Measurements from ENCODE around the gene RHOG.
"Not testable (repeated sequence)": the region's sequence is repeated elsewhere in the genome, so short reads cannot be mapped to it uniquely, and the experiment has no call there.

Gene RHOG

DNA sequence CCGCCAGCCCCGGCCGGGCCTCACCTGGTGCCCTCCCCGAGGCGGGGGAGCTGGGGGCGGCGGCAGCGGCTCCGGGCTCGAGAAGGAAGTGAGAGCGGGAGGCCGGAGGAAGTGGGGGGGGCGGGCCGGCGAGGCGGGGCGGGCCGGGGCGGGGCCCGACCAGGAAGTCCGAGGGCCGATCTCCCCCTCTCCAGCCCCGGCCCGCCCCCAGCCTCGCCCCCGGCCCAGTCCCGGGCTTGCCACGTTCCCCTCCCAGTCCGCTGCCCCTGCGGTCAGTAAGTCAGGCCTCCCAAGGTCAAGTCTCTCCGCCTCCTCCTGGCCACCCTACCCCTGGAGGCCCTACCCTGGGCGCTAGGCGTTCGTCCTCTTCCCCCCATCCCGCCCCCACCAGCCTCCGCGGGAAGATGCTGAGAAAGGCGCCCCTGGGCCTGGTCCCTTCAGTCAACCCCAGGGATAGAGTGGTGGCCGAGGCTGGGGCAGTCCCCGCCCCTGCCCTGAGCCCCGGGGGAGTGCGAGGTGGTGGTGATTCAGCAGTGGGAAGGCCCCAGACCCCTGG is at the start of gene RHOG:
Gene RHOG (minus strand): TSS at position 90 of the 556 bp plus-strand sequence. CDS start 12,821 bp downstream, outside the sequence.
- peak in 1 of 2 donors; percentile 87 for DNase-seq (ENCODE audit: low read depth in 1 of 2, low spot score in 1 of 2)

DNA sequence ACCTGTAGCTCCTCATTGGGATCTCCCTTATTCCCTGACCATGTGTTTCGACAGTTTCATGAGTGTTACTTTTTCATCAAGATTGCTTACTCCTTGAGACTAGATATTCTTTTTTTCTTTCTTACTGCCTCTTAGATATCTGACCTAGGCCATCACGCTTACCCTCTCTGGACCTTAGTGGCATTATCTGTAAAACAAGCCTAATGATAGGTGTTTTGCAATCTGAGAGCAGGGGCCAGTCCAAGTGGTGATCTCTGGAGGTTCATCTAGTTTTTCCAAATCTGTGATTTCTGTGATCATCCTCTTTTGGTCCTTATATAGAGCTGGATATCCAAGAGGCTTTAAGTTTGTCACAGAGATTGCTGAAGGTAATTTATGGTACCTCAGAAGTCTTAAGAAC is 49.3 kb upstream of the RHOG start:
- no peak for DNase-seq (ENCODE audit: low read depth in 1 of 2, low spot score in 1 of 2)

DNA sequence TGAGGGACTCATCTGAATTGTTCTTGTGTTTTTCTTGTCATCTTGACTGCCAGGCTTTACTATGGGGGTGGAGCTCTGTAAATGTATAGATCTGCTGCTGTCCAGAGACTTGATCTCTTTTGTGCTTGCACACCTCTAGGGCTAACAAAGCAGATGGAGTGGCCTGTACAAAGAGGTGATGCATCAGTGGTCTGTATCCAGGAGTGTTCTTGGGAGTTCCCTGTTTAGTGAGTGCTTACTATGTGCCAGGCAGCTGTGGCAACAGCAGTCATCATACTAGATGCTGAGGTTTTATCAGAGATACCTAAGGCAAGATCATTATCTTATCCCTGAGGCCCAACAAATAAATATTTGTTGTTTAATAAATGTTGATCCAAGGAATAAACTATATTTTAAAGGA is 48.1 kb upstream of the RHOG start:
- no peak for DNase-seq (ENCODE audit: low read depth in 1 of 2, low spot score in 1 of 2)

DNA sequence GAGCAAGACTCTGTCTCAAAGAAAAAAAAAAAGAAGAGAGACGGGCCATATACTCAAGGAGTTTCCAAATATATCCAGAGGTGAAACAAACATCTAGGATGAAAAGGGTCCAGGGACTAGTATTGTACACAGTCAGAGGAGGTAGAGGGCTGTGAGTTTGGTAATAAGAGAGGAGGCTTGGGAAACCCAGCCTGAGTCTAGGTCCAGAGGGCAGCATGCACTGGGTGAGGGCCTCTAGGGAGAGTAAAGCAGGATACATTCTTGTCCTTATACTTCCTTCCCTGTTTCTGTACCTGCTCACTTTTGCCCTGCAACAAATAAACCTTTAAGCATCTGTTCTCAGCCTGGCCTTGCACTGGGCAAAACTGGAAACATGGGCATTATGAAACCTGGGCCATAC is 46.2 kb upstream of the RHOG start:
- no peak for DNase-seq (ENCODE audit: low read depth in 1 of 2, low spot score in 1 of 2)

DNA sequence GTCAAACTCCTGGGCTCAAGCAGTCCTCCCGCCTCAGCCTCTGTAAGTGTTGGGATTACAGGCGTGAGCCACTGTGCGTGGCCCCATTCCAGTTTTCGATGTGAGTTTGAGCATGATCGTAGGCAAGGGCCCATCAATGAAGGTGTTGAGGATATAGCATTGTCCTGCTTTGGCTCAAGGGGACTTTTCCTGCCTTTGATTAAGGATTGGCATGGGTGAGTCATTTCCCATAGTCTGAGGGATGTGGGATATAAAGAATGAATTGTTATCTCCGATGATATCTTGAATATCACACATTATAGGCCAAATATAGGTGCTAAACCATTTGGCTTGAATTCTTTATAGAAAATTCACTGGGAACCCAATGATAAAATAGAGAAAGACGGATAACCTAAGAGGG is 45.1 kb upstream of the RHOG start:
- no peak for DNase-seq (ENCODE audit: low read depth in 1 of 2, low spot score in 1 of 2)

DNA sequence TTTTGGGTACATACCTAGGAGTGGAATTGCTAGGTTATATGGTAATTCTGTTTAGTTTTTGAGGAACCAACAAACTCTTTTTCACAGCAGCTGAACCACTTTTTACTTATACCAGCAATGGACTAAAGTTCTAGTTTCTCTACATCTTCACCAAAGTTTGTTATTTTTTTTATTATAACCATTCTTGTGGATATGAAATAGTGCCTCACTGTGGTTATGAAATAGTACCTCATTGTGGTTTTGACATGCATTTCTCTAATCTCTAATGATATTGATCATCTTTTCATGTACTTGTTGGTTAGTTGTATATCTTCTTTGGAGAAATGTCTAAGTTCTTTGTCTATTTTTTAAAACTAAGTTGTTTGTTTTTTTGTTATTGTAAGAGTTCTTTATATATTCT is 41.9 kb upstream of the RHOG start:
- no peak for DNase-seq (ENCODE audit: low read depth in 1 of 2, low spot score in 1 of 2)

DNA sequence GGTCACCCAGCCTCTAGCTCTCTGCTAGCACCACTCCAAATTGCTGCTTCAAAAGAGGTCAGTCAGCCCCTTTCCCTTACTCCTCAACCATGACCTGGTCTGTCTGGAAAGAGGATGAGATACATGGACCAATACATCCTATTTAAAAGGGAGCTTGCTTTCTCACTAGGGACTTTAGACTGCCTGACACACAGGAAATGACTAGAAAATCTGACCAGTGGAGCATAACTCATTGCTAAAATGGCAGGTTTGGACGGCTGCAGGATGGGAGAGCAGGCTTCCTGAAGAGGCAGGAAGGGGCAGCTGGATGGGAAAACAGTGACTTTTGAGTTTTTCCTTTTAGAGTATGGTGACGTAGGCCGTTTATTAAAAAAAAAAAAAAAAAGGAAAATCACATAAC is 40.0 kb upstream of the RHOG start:
- DNase-seq (ENCODE audit: low read depth in 1 of 2, low spot score in 1 of 2) = no peak

DNA sequence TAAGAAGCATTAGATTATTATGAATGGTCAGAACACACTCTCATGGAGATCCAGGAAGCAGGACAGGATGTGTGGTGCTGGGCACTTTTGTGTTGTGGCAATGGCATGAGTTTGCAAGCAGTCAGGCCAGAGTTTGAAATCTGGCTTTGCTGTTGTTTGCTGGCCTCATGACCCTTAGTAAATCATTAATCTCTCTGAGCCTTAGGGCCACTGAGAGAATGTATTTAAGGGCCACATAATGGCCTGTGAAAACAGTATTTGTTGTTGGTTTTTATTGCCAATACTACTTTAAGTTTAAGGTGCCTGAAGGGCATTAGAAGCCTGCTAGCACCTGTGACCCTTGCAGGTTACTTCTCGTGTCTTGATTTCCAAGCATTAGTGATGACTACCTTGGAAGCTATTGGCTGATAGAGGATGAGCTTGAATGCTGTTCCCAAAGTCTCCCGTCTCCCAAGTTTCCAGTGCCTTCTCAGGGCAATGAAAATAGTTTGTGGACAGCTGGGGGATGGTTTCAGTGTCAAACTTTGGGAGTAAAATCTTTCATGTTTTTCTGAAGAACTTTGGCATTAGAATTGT is 39.3 kb upstream of the RHOG start:
- no peak for DNase-seq (ENCODE audit: low read depth in 1 of 2, low spot score in 1 of 2)

DNA sequence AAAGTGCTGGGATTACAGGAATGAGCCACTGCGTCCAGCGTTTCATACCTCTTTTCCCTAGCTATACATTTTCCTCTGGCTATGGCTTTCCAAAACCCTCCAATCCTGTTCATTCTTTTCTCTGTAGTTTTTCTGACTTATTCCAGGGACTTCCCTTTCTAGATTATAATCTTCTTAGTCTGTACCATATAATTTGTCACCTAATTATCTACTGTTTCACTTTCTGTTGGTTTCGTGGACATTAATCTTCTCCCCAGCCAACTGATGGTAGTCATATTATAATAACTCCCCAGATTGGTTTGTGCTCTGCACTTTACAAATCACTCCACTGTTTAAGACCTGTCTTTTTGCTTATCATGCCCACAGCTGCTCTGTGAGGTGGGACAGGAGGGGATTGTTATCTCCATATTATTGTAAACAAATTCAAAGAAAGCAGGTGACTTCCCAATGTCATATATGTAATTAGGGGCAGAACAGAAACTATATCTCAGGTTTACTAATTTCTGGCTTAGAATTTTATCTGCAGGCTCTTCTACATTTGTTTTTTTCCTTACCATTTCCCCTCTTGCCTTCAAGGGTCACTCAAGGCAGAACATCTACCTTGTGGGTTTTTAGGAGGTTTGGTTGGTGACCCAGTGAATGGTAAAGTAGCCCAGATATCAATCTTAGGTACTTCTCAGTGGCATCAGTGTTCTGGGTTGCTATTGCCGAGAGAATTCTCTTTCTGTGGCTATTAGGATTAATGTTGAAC is 38.6 kb upstream of the RHOG start:
- DNase-seq (ENCODE audit: low read depth in 1 of 2, low spot score in 1 of 2) = no peak

DNA sequence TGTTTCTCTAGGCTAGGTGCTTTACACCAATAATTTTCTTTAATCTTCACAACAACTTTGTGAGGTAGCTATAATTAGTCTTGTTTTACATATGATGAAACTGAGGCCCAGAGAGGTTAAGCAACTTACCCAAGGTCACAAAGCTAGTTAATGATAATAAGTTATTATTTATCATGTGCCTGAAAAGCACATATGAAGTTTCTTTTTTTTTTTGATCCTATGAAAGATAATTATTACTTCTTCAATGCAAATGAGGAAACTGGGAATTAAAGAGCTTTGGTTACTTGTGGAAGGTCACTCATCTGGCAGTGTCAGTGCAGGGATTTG is 37.5 kb upstream of the RHOG start:
- DNase-seq (ENCODE audit: low read depth in 1 of 2, low spot score in 1 of 2) = no peak

DNA sequence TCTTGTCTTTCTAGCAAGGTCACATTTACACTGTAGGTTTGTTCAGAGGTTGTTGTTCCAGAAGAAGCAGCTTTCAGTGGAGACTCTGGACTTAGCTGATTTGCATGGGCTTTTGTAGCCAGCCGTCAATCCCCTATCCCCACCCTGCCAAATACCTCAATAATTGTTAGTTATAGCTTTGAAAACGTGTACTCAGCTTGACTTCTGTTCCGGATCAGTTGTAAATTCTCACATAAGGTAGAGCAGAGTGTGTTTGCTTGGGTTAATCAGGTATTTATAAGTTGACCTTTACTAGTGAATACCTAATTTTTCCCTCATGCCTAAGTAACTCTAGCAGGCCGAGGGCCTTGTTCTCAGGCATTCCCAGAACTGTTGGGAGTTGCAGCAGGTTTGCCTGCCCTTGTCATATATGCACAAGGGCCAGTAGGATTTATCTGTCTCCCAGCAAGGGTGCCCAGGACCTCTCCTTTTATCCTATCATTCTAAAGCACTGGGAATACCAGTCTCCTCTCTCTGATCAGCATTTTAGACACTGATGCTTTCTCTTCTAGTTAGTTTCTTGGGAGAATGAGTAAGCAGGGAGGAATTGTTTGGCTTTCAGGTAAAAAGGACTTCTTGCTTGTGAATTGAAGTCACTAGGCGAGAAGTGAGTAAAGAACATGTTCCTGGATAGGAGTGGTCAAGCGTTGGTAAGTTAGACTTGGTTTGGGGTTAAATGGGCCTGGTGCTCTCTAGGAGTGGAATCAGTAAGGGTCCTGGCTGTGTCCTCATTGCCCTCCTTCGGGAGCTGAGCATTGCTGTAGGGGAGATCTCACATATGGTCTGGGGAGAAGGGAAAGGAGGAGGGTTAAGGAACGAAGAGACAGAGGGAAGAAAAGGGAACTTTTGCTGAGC is 36.9 kb upstream of the RHOG start:
- no peak for DNase-seq (ENCODE audit: low read depth in 1 of 2, low spot score in 1 of 2)

DNA sequence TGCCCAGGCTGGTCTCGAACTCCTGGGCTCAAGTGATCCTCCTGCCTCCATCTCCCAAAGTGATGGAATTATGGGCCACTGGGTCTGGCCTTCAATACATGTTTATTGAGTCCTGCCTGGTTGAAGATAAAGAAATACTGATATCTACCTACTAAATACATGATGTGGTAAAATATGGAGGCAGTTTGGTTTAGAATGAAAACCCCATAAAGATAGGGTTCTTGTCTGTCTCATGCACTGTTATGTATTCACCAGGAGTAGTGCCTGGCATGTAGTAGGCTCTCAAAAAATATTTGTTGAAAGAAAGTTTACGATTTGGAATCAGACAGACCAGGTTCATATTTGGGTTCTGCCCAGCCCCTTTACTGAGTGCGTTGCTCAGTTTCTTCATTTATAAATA is 35.9 kb upstream of the RHOG start:
- DNase-seq (ENCODE audit: low read depth in 1 of 2, low spot score in 1 of 2) = no peak

DNA sequence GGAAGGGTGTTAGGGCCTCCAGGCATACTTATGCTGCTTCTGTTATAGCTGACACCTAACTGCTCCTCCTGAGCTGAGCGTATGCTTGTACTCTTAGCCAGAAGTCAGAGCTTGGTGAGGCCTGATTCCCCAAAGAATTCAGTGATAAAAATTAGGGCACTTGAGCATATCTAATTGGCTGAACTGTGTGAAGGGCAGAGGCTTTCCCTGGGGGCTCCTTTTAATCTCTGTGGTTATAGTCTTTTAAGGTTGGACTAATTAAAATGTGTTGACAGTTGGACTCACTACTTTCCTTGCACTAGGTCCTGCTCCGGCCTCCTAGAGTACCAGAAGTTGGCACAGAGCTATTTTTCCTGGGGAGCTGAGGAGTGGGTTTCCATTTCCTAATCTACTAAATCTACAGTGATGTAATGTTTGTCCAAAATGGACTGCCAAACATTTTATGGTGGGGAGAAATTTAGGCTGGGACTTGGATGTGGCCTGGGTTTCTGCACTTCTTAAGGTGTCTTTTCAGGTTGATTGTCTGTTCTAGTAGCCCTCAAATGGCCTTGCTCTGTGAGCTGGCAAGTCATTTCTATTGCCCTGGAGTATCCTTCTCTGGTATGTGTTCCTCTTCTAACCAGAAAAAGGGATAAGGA is 33.1 kb upstream of the RHOG start:
- no peak for DNase-seq (ENCODE audit: low read depth in 1 of 2, low spot score in 1 of 2)

DNA sequence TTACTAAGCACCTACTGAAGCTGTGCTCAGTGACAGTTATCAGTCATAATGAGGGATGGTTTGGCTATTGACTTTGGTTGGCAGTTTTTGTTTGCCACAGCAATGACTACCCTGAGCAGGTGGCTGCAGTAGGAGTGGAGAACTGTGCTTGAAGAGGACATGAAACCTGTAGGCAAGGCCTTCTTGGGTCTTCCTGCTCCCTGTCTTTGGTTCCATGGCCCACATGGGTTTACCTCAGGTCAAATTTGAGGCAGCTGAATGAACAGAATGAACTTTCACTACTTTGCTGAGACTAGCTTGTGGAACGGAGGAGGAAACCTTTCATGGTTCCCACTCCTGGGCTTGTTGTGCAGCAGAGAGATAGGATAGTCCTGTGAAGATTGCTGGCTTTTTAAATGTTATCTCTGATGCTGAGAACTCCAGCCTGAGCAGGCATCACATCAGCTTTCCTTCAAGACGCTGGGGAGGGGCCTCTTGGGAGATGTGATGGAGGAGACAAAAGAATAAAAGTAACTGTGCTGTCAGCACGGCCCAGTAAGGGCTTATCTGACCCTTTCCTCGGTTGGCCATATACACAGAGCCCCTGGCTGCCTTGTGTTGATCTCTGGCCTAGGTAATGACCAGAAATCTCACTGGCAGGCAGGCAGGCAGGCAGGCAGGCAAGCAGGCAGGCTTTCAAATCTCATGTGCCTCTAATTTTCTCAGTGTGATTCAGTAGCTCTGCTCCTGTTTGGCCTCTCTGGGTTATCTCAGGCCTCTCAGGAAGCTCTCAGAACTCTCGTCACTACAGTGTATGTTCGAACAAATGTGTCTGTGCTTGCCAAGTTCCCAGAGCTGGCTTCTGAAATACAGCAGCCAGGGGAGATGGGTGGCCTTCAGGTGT is 26.7 kb upstream of the RHOG start:
- DNase-seq (ENCODE audit: low read depth in 1 of 2, low spot score in 1 of 2) = no peak

DNA sequence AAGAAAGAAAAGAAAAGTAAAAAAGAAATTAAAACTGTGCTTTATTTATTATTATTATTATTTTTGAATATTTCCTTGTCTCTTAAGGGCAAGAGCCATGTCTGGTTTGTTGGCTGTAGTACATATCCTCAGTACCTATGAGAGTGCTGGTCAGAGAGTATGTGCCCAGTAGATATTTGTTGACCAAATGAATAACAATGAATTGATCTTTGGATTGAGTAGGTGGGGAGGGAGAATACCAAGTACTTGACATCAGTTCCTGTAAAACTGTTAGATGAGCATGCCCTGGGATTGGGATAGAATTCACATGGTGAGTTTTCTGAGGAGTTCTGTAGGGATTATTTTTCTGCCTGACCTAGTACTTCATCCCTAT is 26.1 kb upstream of the RHOG start:
- no peak for DNase-seq (ENCODE audit: low read depth in 1 of 2, low spot score in 1 of 2)

DNA sequence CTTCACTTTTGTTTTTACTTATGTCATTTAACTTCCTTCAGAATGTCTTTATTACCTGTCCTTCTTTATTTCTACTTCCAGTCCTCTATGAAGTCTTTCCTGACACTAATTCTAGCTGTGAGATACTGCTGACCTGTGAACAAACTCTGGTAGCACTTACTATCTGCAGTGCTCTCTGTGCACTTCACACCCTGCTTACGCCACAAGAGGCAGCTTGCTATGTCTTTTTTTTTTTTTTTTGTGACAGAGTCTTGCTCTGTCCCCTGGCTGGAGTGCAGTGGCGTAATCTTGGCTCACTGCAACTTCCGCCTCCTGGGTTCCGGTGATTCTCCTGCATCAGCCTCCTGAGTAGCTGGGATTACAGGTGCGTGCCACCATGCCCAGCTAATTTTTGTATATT is 25.4 kb upstream of the RHOG start:
- DNase-seq (ENCODE audit: low read depth in 1 of 2, low spot score in 1 of 2) = no peak

DNA sequence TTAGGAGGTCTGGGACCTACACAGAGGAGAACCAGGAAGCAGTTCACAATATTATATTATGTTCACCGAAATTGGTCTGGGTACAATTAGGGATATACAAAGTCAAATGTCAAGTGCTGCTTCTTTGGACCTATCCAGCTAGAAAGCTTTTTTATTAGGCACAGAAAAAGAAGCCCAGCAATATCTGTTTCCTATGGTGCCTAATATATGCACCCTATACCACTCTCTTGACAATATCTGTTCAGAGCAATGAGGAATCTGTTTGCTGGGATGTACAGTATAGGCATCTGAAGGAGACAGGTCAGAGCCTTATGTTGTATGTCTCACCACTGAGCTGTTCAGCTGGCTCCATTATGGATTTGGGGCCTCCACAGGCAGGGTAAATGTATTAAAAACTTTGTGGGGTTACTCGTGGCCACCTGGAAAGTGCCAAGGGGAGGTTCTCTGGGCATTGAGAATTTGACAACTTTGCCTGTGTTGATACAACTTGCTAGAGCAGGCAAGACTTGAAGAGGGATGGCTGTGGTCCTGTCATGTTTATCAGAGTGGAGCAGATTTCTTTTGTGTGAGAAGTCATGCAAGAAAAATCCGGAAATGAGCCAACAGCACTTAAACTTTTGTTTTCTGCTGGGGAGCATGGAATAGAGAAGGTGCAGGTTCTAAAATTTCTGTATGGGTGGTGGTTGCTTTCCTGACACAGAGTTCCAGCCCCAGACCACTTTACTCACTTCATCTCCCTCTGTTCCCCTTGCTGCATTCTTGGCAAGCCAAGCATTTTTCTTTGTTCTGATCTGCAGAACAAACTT is 24.8 kb upstream of the RHOG start:
- DNase-seq (ENCODE audit: low read depth in 1 of 2, low spot score in 1 of 2) = no peak

DNA sequence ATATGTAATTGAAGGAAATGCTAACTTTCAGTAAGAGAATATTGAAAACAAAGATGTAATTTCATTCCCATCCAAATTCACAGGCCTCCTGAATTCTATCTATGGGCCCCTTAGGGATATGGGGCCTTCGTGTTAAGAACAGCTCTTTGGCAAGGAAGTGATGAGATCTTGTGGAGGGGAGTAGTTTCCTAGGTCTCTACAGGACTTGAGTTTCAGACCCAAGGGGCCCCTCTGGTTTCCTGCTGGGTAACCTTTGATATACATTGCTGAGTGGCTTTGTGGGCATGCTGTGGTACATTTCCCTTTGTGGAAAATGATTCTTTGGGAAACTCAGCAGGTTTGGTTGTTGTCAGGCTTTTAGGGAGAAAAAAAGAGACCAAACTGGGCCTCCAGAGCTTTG is 20.9 kb upstream of the RHOG start:
- DNase-seq (ENCODE audit: low read depth in 1 of 2, low spot score in 1 of 2) = no peak

DNA sequence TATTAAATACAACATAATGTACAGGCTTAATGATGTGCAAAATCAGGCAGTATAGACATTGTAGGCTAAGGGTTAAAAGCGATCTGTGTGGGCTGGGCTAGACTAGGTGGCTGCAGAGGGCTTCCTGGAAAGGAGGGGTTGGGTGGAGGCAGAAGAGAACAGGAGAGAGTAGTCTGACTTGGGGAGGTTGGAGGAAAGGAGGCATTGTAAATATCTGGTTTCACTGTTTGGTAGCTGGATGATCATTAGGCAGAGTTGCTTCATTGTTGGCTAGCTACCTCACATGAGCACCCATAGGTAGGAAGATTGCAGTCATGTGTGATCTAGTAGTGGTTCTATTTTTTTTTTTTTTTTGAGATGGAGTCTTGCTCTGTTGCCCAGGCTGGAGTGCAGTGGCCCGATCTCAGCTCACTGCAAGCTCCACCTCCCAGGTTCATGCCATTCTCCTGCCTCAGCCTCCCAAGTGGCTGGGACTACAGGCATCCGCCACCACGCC is 20.2 kb upstream of the RHOG start:
- not testable (repeated sequence) for DNase-seq (ENCODE audit: low read depth in 1 of 2, low spot score in 1 of 2)

DNA sequence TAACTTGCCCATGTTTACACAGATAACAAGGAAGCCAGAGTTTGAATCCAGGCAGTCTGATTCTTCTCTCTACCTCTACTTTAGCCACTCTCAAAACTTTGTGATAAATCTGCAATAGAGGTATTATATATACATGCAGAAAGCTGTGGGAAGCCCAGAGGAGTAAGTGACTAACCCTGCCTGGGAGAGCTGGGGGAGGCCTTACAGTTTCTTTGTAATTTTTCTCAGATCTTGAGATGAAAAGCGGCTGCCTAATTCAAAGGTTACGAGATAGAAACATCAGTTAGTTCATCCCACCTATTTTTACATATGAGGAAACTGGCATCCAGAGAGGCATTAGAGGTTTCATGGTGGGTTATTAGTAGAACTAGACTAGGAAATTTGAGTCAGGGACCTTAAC is 19.6 kb upstream of the RHOG start:
- DNase-seq (ENCODE audit: low read depth in 1 of 2, low spot score in 1 of 2) = peak in 1 of 2 donors; percentile 65

All from activated CD4-positive, alpha-beta T cell treated with anti-CD3 and anti-CD28 coated beads, Interleukin-2, amount 50 U/mL, for 24 hours (primary cell).